DMS153 (cell line): ENCODE measurements around the gene THPO.
"Not testable (repeated sequence)": the region's sequence is repeated elsewhere in the genome, so short reads cannot be mapped to it uniquely, and the experiment has no call there.

ENCODE experiments used
- DNase-seq: peaks from one replicate; lab custom pipeline; 2025; lab: John Stamatoyannopoulos, UW

THPO gene

DNA sequence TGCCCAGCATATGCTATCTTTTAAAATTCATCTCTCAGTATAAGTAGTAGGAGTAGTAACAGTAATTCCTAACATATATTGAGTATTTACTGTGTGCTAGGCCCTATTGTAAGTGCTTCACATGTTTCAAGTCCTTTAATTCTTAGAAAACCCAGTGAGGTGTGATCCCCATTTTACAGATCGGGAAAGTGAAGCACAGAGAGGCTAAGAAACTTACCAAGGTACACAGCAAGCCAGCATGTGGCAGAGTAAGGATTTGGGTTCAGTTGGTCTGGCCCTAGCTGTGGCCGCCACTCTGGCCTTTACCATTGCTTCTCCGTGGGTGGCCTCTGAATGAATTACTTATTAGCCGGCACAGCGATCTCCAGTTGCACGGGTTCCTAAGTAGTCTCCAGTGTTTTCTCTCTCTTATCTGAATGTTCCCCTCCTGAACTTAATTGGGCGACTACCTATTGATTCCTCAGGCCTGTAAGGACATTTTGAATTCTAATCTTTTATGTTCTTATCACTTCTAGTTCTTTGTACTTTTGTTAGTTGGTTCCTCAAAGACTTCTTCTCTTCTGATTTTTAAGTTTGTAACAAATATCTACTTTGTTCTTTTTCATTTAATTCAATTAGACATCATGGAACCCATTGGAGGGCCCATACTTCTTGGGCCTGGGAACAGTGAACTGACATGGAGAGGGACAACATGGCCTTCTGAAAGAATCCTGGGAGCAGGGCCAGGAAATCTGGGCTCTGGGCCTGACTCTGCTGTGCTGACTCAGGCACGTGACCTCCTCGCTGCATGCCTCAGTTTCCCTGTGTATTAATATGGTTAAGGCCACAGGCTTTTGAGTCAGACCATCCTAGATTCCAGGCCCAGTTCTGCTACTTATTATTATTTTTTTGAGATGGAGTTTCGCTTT, 28.2 kb downstream of the THPO start:
- no peak for DNase-seq

GRCh38 chr3:184348057-184348382, 30.0 kb downstream of the THPO start:
- no peak for DNase-seq

DNA sequence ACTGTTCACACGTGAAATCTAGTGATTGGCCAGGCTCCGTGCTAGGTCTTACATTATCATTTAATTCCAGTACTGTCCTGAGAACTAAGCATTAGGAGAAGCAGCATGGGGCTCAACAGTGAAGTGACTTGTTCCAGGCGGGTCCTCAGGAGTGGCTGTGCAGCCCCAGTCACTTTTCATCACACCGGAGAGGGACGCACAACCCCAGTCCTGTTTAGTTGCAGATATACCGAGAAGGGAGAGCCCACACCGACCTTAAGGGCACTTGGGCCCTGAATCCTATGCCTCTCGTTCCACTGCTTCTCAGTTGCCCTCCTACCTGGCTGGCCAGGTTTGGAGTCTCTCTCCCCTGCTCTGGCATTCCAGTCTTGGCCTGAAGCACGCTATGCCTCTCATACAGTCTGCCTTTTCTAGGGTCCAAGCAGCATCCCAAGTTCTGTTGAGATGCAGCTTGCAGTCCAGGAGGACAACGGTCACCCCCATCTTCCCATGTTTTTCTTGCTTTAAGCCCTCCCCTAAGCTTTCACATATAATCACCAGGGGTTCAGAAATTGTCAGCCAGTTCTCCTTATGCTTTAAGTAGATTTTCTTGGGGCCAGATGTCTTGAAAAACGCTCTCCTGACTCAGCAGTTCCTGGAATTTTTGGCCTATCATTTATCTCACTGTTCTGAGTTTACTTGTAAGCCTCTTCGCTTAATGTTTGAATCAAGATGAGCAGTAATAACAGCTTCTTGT, 30.5 kb downstream of the THPO start:
- no peak for DNase-seq

DNA sequence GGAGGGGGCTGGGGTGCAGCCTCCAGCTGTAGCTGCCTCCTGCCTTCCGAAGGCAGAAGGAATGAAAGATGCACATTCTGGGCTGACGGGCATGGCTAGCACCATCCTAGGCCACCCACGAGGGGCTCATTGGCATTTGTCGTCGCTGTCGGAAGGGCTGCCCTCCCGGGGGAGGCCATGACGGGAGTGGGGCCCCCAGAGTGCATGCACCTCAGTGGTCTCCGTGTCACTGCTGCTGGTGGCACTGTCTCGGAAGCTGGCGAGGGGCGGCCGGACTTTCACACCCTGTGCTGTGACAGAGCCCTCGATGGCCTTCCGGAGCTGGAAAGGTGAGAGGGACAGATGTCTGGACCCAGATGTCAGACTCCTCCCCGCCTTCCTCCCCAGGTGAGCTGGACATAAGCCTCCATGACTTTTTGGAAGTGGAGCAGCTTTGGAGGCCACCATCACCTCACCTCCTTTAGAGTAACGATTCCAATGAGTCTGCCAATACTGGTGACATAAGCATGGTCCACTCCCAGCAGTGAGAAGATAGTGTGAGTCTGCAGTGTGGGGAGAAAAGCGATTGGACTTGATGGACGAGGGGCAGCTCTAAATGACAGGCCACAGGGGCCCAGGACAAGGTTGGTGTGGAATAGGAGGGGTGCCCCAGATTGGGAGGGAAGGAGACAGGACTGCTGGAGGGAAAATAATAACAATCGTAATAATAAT, 31.4 kb downstream of the THPO start:
- no peak for DNase-seq

GRCh38 chr3:184345317-184346144, 32.5 kb downstream of the THPO start:
- DNase-seq, result peak; percentile 66

GRCh38 chr3:184344579-184345316, 33.3 kb downstream of the THPO start:
- no peak for DNase-seq

DNA sequence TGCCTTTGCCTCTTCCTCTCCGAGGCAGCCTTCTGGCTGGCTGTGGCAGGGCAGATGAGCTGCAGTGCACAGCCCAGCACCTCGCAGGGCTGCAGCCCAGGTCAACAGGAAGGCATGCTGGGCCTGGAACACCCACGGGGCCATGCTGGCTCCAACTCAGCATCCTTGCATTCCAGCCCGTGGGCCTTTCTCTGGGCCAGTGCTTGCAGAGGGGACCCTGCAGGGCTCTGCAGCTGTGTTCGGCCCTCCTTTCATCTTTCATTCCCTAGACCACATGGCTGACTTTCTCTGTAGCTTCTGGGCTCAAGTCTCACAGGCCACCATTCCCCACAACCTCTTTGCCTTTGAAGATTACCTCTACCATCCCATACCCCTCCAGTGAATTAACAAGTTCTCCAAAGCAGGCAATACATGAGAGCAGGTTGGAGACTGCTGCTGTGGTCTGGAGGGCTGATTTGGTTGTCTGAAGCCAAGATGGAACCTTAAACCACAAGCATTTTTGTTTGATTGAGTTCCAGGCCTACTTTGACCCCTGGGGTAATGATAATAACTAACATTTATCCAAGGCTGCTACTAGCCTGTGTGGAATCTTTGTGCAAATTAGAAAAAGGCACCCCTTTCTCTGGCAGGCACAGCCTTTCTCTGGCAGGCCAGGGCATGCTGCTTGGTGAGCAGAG, 34.7 kb downstream of the THPO start:
- DNase-seq, result no peak

- DNase-seq, result no peak
Observed at GRCh38 chr3:184341925-184342324, 36.1 kb downstream of the THPO start.

GRCh38 chr3:184339451-184340135, 38.4 kb downstream of the THPO start:
- DNase-seq, result not testable (repeated sequence)

DNA sequence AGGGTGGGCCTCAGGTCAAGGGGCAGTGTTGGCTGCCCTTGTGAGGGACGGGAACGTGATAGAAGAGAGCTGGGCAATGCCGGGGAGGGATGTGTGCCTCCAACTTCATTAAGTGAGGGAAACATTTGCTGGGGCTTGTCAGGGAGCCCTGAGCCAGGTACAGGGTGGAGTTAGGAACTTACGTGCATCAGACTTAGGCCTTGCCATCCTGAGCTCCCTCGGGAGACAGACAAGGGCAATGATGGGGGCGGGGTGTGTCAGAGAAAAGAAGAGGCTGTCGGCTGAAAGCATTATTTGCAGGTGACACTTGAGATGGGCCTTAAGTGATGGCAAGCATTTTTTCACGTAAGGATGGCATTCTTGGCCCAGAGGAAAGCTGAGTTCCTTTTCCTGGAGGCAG, 39.0 kb downstream of the THPO start:
- DNase-seq, result peak; percentile 48

DNA sequence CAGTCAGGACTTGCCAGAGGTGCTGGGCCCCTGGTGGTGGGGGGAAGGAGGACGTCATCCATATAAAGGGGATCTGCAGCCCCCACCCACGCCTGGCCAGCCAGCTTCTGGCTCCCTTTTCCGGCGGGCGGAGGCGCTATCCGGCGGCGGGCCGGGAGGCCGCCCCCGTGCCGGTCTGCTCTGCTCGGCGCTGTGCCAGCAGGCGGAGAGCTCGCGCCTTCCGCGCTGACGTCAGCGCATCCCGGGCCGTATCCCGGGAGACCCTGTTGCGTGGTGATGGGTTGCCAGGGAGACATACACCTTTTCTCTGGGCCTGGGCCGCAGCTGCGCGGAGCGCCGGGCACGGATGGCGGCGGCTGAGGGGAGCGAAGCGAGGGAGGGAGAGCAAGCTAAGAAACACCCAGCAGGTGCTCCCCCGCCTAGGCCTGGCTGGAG, 39.5 kb downstream of the THPO start:
- peak; percentile 91 for DNase-seq

DNA sequence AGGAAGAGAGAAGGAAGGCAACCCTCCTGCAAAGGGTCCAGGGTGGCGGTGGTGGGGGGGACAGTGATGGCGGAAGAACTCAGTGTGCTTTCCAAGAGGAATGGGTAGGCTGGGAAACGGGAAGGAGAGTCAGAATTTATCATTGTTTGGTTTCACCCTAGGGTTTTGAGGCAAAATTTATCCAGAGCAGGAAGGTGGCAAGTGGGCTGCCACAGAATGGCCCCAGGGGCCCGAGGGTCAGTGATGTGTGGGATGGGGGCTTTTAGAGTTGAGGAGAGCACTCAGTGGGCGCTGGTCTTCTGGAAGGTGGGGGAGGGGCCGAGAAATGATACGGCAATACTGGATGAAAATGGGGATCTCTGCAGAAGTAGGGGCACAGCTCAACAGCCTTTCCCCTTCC, 40.0 kb downstream of the THPO start:
- DNase-seq, result no peak

- no peak for DNase-seq
Observed at GRCh38 chr3:184337399-184337714, 40.6 kb downstream of the THPO start, which contains the start of gene FAM131A. Gene FAM131A, plus strand, starts transcription at chr3:184337600. Its CDS starts 31 bp downstream, at chr3:184337631.

DNA sequence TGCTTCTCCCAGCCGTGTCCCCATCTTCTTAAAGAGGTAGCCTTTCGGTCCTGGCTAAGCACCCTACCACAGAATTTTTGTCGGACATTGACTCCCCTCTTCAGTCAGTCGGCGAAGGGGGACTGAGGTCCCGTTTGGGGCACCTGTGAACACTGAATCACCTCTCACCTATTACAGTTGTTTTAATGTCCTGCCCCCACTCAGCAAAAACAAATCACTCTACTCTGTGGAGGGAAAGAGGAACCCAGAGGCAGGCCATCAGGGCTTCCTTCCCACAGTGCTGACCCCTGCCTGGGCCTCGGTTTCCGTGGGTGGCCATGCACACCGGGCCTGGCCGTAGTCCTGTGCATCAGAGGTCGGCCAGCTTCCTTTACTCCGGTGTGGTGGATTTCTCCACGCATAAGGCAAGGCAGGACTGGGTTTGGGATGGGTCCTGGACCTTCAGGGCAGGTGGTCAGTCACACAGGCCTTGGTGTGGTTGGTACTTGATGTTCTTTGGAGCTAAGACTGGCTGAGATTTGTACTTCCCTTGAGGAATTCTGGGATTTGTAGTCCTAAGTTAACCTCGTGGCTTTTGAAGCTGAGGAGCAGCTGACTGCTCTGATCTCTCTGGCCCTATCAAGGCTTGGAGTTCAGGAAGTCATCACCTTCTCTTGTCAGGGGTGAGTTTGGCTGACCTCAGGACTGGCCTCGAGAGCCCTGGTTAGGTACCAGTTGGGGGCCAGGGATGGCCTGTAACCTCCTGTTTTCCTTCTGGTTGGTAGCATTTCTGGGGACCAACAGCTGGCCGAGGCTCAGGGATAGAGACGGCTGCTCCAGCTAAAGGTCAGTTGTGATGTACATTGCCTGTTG, 41.2 kb downstream of the THPO start:
- DNase-seq, result peak; percentile 48

GRCh38 chr3:184335661-184336546, 42.1 kb downstream of the THPO start:
- peak; percentile 38 for DNase-seq

- DNase-seq, result no peak
Observed at GRCh38 chr3:184335291-184335660, 42.7 kb downstream of the THPO start.

GRCh38 chr3:184334470-184335158, 43.4 kb downstream of the THPO start:
- DNase-seq, result no peak
